ENCODE data around the gene ATP7B. TPM values are rescaled to one million over a fixed set of nuclear protein-coding genes. Genes with fewer than 3 reads are reported as not detected.

The ATP7B gene
- total and polyA plus RNA-seq, 2 donors (not counting 1 experiment from before 2014, with no cell fraction given): 1.7 to 3.3 TPM

- Histone ChIP-seq H3K4me3 (replicated peaks in 1 of 4; ENCODE audit: control extremely low read depth in 1 of 4, insufficient read depth in 1 of 4, low read depth in 3 of 4, low read length in 4 of 4) (no peak overlapping the region), H3K9me3 (ENCODE audit: control insufficient read depth, insufficient read depth, low read depth, low read length) (no peaks in the 10 kb centered on the region), H3K79me2 (ENCODE audit: control insufficient read depth, insufficient read depth, low read length) (peaks cover 4% of the 10 kb centered on the region), H3K4me2 (ENCODE audit: extremely low read depth, insufficient read depth, low read length) (no peak overlapping the region), H4K20me1 (ENCODE audit: control insufficient read depth, extremely low read depth, insufficient read depth, low read length) (no peaks in the 10 kb centered on the region), H2AFZ (ENCODE audit: low read length) (no peak overlapping the region), H3K27ac (ENCODE audit: insufficient read depth, low read length) (no peak overlapping the region), H3K9ac (ENCODE audit: insufficient read depth, low read length) (no peak overlapping the region), H3K27me3 (ENCODE audit: control insufficient read depth, insufficient read depth, low read length) (no peaks in the 10 kb centered on the region), H3K4me1 (ENCODE audit: control insufficient read depth, extremely low read depth, insufficient read depth, low read length) (no peaks in the 10 kb centered on the region), H3K36me3 (ENCODE audit: control insufficient read depth, insufficient read depth, low read length) (peaks cover 2% of the 10 kb centered on the region)
- no peak for TF ChIP-seq EZH2 (IDR thresholded peaks at IDR 0.05; ENCODE audit: low read length, missing control alignments)
- no peak for DNase-seq (ENCODE audit: low read depth in 2 of 2)
Observed at GRCh38 chr13:52020191-52020590, 8.9 kb upstream of the ATP7B start.

DNA sequence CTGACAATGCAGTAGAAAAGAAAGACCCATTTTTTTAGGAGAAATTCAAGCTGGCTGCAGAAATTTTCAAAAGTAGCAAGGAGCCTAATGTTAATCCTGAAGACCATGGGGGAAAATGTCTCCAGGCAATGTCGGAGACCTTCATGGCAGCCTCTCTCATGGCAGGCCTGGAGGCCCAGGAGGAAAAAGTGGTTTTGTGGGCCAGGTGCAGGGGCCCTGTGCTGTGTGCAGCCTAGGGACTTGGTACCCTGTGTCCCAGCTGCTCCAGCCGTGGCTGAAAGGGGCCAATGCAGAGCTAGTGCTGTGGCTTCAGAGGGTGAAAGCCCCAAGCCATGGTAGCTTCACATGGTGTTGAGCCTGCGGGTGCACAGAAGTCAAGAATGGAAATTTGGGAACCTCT is 5.0 kb upstream of the ATP7B start:
- H3K9me3 ChIP-seq (ENCODE audit: control insufficient read depth, insufficient read depth, low read depth, low read length): no peaks in the 10 kb centered on the region
- H2AFZ ChIP-seq (ENCODE audit: low read length): no peak overlapping the region
- TF ChIP-seq CTCF (conservative IDR thresholded peaks at IDR 0.05 in 1 of 2, IDR thresholded peaks at IDR 0.05 in 1 of 2; ENCODE audit: low read depth in 1 of 2, low read length in 2 of 2) (no peak), EZH2 (IDR thresholded peaks at IDR 0.05; ENCODE audit: low read length, missing control alignments) (no peak)
- no peak overlapping the region for H3K9ac ChIP-seq (ENCODE audit: insufficient read depth, low read length)
- no peaks in the 10 kb centered on the region for H3K27me3 ChIP-seq (ENCODE audit: control insufficient read depth, insufficient read depth, low read length)
- DNase-seq (ENCODE audit: low read depth in 2 of 2): no peak
- peaks cover 25% of the 10 kb centered on the region for H3K79me2 ChIP-seq (ENCODE audit: control insufficient read depth, insufficient read depth, low read length)
- H3K27ac ChIP-seq (ENCODE audit: insufficient read depth, low read length): no peak overlapping the region
- H3K36me3 ChIP-seq (ENCODE audit: control insufficient read depth, insufficient read depth, low read length): no peaks in the 10 kb centered on the region
- H3K4me2 ChIP-seq (ENCODE audit: extremely low read depth, insufficient read depth, low read length): no peak overlapping the region
- no peaks in the 10 kb centered on the region for H4K20me1 ChIP-seq (ENCODE audit: control insufficient read depth, extremely low read depth, insufficient read depth, low read length)
- H3K4me1 ChIP-seq (ENCODE audit: control insufficient read depth, extremely low read depth, insufficient read depth, low read length): no peaks in the 10 kb centered on the region
- no peak overlapping the region for H3K4me3 ChIP-seq (replicated peaks in 1 of 4; ENCODE audit: control extremely low read depth in 1 of 4, insufficient read depth in 1 of 4, low read depth in 3 of 4, low read length in 4 of 4)

DNA sequence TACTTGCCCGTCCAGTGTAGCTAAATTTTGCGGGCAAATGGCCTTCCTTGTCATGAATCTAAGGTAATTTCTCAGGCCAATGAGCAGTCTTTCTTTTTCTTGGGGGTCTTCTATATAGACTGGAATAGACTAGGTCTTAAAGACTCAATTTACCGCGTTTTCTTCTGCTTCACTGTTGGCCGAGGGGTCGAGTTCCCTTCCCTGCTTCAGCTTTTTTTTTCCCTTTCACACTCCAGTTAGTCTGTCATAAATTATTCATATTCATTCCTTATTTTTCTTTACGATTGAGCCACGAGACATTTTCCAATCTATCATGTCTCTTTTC is 1.2 kb upstream of the ATP7B start:
- Histone ChIP-seq H3K4me1 (ENCODE audit: control insufficient read depth, extremely low read depth, insufficient read depth, low read length) (peaks cover 4% of the 10 kb centered on the region), H3K9me3 (ENCODE audit: control insufficient read depth, insufficient read depth, low read depth, low read length) (no peaks in the 10 kb centered on the region), H3K4me2 (ENCODE audit: extremely low read depth, insufficient read depth, low read length) (peak overlapping the region; percentile 72), H3K27ac (ENCODE audit: insufficient read depth, low read length) (peak overlapping the region; percentile 78), H3K79me2 (ENCODE audit: control insufficient read depth, insufficient read depth, low read length) (peaks cover 25% of the 10 kb centered on the region), H3K4me3 (replicated peaks in 1 of 4; ENCODE audit: control extremely low read depth in 1 of 4, insufficient read depth in 1 of 4, low read depth in 3 of 4, low read length in 4 of 4) (peak overlapping the region; percentile 85 to 99 (median 96)), H4K20me1 (ENCODE audit: control insufficient read depth, extremely low read depth, insufficient read depth, low read length) (no peaks in the 10 kb centered on the region), H3K36me3 (ENCODE audit: control insufficient read depth, insufficient read depth, low read length) (no peaks in the 10 kb centered on the region), H2AFZ (ENCODE audit: low read length) (peak overlapping the region; percentile 93), H3K9ac (ENCODE audit: insufficient read depth, low read length) (peak overlapping the region; percentile 66), H3K27me3 (ENCODE audit: control insufficient read depth, insufficient read depth, low read length) (peaks cover 10% of the 10 kb centered on the region)
- TF ChIP-seq CTCF (conservative IDR thresholded peaks at IDR 0.05 in 1 of 2, IDR thresholded peaks at IDR 0.05 in 1 of 2; ENCODE audit: low read depth in 1 of 2, low read length in 2 of 2): no peak
- no peak for DNase-seq (ENCODE audit: low read depth in 2 of 2)
